ENCODE measurements around the gene ZIC4.

Gene ZIC4

DNA sequence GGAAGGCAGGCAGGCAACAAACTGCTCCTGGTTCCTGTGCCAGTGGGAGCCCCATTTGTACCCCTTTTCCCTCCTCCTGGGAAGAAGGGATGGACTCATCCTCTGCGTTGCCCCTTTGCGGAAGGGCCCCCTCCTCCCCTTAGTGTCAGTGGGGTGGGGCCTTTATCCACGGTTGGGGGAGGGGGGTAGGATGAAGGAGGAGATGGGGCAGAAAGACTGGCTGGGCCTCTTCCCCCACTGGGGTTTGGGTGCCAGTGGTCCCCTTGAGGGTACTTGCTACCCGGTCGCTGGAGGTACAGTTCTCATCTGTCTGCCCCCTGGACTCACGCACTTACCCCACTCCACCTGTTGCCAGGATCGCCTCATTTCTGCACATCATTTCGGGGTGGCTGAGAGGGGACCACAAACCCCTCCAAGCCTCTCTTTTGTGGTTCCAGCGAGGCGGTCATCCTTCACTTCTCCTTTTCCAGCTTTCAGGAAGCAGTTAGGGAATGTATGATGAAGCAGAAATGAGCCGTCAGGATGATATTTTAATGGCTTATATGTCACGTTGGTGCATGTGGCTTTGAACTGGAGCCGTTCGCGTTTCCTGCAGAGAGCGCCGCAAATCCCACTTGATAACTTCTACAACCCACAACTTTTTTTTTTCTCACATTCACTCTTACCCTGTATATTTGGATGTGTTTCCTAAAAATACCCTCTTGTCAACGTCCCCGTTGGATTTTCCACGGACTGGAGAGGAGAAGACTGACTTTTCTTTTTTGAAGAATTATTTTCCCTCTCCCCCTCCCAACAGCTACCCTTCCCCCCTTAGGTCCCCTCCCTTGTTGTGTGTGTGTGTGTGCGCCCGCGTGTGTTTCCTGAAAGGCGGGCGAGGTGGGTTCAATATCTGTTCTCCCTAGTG is at the start of gene ZIC4:
ZIC4 (minus strand) TSS at position 516 of the 904 bp plus-strand sequence. CDS start 3,746 bp downstream, outside the sequence.
- no peak for DNase-seq

DNA sequence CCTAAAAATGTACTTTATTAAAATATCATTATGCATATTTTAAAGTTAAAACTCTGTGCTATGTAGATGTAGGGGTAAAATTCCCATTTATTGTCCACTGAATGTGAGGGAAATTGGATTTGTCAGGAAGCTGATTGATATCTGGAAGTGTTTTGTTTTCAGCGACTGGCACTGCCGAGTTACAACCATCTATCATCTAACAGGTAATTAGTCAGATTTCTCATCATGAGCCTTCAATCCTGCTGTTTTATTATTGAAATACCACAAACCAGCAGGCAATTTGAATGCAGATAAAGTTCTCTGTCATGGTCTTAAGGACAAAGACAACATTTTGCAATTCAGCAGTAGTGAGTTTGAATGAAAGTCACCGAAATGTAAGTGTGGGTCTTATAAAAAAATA is 43.3 kb upstream of the ZIC4 start:
- DNase-seq: no peak

GRCh38 chr3:147447224-147447623 is 40.9 kb upstream of the ZIC4 start:
- DNase-seq: no peak

GRCh38 chr3:147431751-147432150 is 25.4 kb upstream of the ZIC4 start:
- DNase-seq: no peak

- no peak for DNase-seq
Observed at GRCh38 chr3:147428754-147429153, 22.4 kb upstream of the ZIC4 start.

GRCh38 chr3:147428326-147428725 is 22.0 kb upstream of the ZIC4 start:
- no peak for DNase-seq

DNA sequence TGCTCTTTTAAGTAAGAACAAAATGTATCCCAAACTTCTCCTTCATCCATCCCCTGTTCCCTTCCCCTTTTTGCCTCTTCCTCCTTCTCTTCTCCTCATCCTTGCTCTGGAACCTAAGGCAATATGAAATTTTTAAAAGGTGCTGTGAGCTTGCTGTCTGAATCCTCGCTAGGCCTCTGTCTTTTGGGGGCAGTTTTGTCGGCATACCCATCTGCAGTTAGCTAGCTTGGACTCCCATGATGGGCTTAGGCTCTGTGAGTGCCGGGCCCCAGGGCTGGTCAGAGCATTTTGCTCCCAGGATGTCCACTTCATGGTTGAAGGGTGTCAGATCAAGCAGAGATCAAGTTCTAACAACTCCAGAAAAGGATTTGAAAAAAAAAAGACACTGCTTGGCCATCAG is 21.4 kb upstream of the ZIC4 start:
- no peak for DNase-seq

DNA sequence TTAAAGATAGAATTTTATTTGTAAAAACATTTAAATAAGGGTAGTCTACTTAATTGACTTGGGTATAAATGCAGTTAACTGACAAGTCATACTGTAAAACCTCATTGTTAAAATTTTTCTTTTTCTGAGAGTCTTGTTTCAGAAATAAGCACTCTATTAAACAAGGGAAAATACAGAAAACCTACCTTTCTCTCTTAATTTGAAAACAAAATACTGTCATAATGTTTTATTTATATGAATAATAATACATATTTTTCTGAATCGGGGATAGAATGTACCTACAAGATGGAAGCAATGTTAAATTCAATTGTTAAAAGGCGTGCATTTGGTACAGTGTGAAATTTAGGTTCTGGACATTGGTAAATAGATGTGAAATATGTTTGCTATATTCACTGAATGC is 20.6 kb upstream of the ZIC4 start:
- DNase-seq: no peak

GRCh38 chr3:147425388-147425850 is 19.1 kb upstream of the ZIC4 start:
- DNase-seq: no peak

DNA sequence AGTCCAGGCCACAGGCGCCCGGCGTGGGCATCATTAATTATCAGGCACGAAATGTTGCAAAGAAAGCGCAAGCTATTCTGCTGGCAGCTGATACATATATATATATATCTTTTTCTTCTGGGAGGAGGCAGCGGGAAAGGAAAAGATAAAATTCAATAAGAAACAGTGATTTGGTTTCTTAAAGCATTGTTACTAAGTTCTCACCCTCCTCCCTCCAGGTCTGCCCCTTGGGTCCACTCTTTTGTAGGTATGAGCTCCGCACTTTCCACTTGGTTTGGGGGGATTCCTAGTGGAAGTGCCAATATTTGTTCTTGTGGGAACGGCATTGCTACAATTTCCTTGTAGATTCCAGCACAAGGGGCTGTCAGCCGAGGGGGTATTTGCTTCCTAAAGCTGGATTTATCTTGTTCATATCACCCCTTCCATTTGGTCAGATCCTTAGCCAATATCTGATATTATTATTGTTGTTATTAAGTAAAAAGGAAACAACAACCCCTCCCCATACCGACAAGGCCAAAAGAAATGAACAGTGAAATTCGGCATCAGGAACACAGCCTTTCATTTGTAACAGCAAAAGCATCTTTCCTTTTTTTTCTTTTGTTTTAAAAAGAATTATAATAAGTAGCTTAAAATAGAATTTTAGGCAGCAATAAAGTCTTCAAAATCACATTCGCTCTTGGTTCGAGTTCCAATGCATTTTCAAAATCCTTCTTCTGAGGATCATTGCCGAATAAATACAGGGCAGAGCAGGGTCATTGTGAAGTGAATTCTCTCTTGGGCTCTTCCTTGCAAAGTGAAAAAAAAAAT is 18.4 kb upstream of the ZIC4 start:
- DNase-seq: no peak

- no peak for DNase-seq
Observed at GRCh38 chr3:147423798-147424580, 17.6 kb upstream of the ZIC4 start.

GRCh38 chr3:147423537-147423797 is 17.1 kb upstream of the ZIC4 start:
- DNase-seq: no peak

- DNase-seq: no peak
Observed at GRCh38 chr3:147422601-147423536, 16.5 kb upstream of the ZIC4 start.

- no peak for DNase-seq
Observed at GRCh38 chr3:147422196-147422595, 15.9 kb upstream of the ZIC4 start.

GRCh38 chr3:147421184-147421912 is 15.0 kb upstream of the ZIC4 start:
- DNase-seq: no peak

DNA sequence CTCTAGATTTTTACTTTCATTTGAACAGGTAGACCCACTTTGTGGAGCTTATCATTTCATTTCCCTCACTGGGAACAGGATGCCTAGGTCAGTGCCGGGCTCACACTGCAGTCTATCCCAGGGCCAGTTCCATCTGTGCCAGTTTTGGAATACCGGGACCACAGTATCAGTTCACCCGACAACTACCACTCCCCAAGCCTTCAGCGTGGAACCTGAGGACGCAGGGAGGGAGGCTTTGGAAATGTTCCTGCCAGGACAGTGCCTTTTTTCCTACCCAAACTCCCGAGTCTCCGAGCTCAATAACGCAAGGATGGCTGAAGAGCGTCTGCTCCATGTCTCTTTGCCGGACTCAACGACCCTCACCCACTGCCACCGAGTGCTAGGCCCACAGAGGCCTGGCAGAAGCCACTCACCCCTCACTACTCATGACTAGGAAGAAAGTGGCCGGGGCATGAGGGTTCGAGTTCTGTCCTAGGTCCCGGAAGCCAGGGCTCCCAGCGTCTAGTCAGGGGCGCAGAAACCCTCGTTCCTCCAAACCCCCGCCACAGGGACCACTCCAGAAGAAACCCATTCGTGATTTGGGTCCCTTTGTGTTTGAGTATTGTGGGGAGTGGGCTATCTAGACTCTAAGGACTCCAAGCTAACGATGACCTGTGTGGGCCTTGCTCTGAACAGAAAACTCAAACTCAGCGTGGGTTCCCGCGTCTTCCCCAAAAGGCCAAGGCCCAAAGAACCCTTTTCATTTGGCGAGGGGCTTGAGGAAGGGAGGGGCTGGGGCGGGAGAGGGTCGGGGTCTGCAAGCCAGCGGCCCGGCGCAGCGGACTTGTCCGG is 14.2 kb upstream of the ZIC4 start:
- no peak for DNase-seq

DNA sequence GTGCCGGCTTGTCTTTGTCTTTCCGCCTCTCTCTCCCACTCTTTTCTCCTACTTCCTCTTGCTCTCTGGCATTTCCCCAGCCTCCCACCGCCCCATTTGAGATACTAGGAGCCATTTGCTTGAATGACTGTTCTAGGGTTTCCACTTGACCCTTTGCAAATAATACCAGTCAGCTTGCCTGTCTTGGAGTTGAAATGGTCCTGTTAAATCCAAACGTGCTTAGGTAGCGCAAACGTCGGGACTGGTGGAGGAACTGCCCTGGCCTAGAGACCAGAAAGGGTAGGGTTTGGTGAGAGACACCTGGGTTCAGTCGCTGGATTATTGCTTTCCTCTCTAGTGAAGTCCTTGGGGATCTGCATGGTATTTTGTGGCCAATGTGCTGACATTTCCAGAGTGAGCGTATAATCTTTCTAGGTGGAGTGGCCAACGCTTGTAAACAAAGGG is 13.5 kb upstream of the ZIC4 start:
- no peak for DNase-seq

- no peak for DNase-seq
Observed at GRCh38 chr3:147418808-147419701, 12.7 kb upstream of the ZIC4 start.

DNA sequence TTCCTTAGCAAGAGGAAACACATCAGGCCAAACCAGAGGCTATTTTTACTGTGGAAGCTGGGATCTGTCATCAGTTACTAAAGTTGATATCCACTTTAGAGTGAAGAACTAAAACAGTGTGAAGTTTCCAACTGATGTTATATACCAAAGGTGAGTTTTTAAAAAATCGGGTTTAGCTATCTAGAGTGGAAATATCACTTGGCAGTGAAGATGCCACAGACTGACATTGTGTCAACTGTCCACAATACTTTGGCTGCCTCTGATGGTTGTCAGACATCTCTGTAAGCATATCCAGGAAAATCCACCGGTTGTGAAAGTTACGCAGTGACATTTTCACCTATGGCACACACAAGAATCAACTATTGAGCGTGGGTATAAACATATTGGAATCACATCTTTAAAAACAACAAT is 12.0 kb upstream of the ZIC4 start:
- DNase-seq: no peak

All from KG1 (cell line).